GM23338 (cell line): ENCODE measurements around the gene TPPP3. TPM values are rescaled to one million over a fixed set of nuclear protein-coding genes. Genes with fewer than 3 reads are reported as not detected.
A peak's percentile ranks its signal among the peaks of the same experiment; 100 is the strongest.

Source experiments
- ATAC-seq: fragments of 200-7000 bp; cut with Tn5 transposase; 3 replicates; pipeline ENCODE4 v1.9.1; 2020
- DNase-seq: peaks from one replicate; pipeline ENCODE4 v3.0.0-alpha.2; 2015; ENCODE audit warnings: low spot score
- H2AFZ ChIP-seq: fragments of 200-600 bp; sonication (generic); 2 replicates; pipeline ENCODE4 v1.8.0; 2016; ENCODE audit warnings: antibody characterized with exemption, mild to moderate bottlenecking, moderate library complexity
- H3F3A ChIP-seq: fragments of 200-600 bp; sonication (generic); replicated peaks from 2 replicates; pipeline ENCODE4 v1.8.0; 2017; ENCODE audit warnings: antibody characterized with exemption, mixed run types, low read depth
- H3K27ac ChIP-seq: fragments of 200-600 bp; sonication (generic); 2 replicates; pipeline ENCODE4 v1.6.1; 2016; ENCODE audit warnings: low read depth
- H3K27me3 ChIP-seq: fragments of 200-600 bp; sonication (generic); 2 replicates; pipeline ENCODE4 v1.8.0; 2016; ENCODE audit warnings: mild to moderate bottlenecking, mixed run types, moderate library complexity; ENCODE audit not compliant: insufficient read depth
- H3K36me3 ChIP-seq: fragments of 200-600 bp; sonication (generic); 2 replicates; pipeline ENCODE4 v1.8.0; 2016; ENCODE audit warnings: mild to moderate bottlenecking; ENCODE audit not compliant: insufficient read depth
- H3K4me1 ChIP-seq: fragments of 200-600 bp; sonication (generic); 2 replicates; pipeline ENCODE4 v1.8.0; 2016; ENCODE audit warnings: mild to moderate bottlenecking, moderate library complexity; ENCODE audit not compliant: insufficient read depth
- H3K4me2 ChIP-seq: fragments of 200-600 bp; sonication (generic); 2 replicates; pipeline ENCODE4 v1.7.1; 2017; ENCODE audit warnings: mixed run types
- H3K4me3 ChIP-seq: fragments of 200-600 bp; sonication (generic); 2 replicates; pipeline ENCODE4 v1.6.1; 2016; ENCODE audit warnings: mixed run types
- H3K79me2 ChIP-seq: fragments of 200-600 bp; sonication (generic); replicated peaks from 2 replicates; pipeline ENCODE4 v1.8.0; 2017; ENCODE audit warnings: mild to moderate bottlenecking; ENCODE audit not compliant: insufficient read depth
- H3K9me2 ChIP-seq: fragments of 200-600 bp; sonication (generic); 2 replicates; pipeline ENCODE4 v1.8.0; 2017; ENCODE audit not compliant: insufficient read depth
- H4K20me1 ChIP-seq: fragments of 200-600 bp; sonication (generic); replicated peaks from 2 replicates; pipeline ENCODE4 v1.8.0; 2017; ENCODE audit warnings: mild to moderate bottlenecking; ENCODE audit not compliant: insufficient read depth
- H3K27ac Mint-ChIP-seq: 2 replicates; pipeline ENCODE4 v1.8.0; 2020; ENCODE audit warnings: inconsistent platforms, mild to moderate bottlenecking, moderate library complexity, mixed read lengths
- H3K27me3 Mint-ChIP-seq: 3 replicates; pipeline ENCODE4 v1.8.0; 2022; ENCODE audit warnings: low read depth, mild to moderate bottlenecking, moderate library complexity, mixed read lengths, inconsistent platforms; ENCODE audit not compliant: insufficient read depth, poor library complexity
- H3K36me3 Mint-ChIP-seq: 3 replicates; pipeline ENCODE4 v1.8.0; 2021; ENCODE audit warnings: low read depth, mild to moderate bottlenecking, inconsistent platforms, moderate library complexity, mixed read lengths
- H3K4me1 Mint-ChIP-seq: 3 replicates; pipeline ENCODE4 v1.8.0; 2020; ENCODE audit warnings: mild to moderate bottlenecking, inconsistent platforms, mixed read lengths
- H3K4me3 Mint-ChIP-seq: 3 replicates; pipeline ENCODE4 v1.8.0; 2021; ENCODE audit warnings: moderate library complexity, mild to moderate bottlenecking, inconsistent platforms, mixed read lengths
- H3K9me3 Mint-ChIP-seq: 3 replicates; pipeline ENCODE4 v1.8.0; 2020; ENCODE audit warnings: moderate library complexity, mild to moderate bottlenecking, inconsistent platforms, mixed read lengths
- CREB1 ChIP-seq: fragments of 250-450 bp; sonication (Bioruptor Pico); IDR thresholded peaks from 2 replicates; pipeline ENCODE4 v1.5.0; 2020; ENCODE audit warnings: low read depth, mild to moderate bottlenecking, moderate library complexity
- EZH2phosphoT487 ChIP-seq: fragments of 200-600 bp; sonication (generic); IDR thresholded peaks from one replicate; pipeline ENCODE4 v1.8.1; 2018; ENCODE audit warnings: antibody characterized with exemption; ENCODE audit not compliant: unreplicated experiment
- JUNB ChIP-seq: IDR thresholded peaks from one replicate; pipeline ENCODE4 v1.6.1; 2016; ENCODE audit warnings: antibody characterized with exemption; ENCODE audit not compliant: unreplicated experiment
- STAT1 ChIP-seq: IDR thresholded peaks from one replicate; pipeline ENCODE4 v1.6.1; 2016; ENCODE audit warnings: antibody characterized with exemption; ENCODE audit not compliant: unreplicated experiment
- ZNF114 ChIP-seq: fragments of 250-450 bp; sonication (Bioruptor Pico); IDR thresholded peaks from 2 replicates; pipeline ENCODE4 v1.5.0; 2020; ENCODE audit warnings: mild to moderate bottlenecking, moderate library complexity
- ZNF331 ChIP-seq: fragments of 250-450 bp; sonication (Bioruptor Pico); IDR thresholded peaks from 2 replicates; pipeline ENCODE4 v1.5.0; 2020; ENCODE audit warnings: low read depth, mild to moderate bottlenecking, moderate library complexity
- polyA plus RNA-seq: library from polyadenylated mRNA; unstranded; fragments of >200 nt; fragmentation: Nextera tagmentation; extraction: Ambion mirVana; gene quantifications from 2 replicates; pipeline ENCODE4 v1.2.1, GENCODE V29; 2016
- total RNA-seq: library from RNA; depleted of rRNA; stranded (reverse); fragments of >200 nt; shearing (Covaris generic); gene quantifications from 2 replicates; pipeline ENCODE4 v1.2.3, GENCODE V29; 2014
- TF ChIP-seq, protein P1 (sequence below): IDR thresholded peaks from one replicate; pipeline ENCODE4 v1.6.1; 2018; ENCODE audit warnings: antibody characterized with exemption; ENCODE audit not compliant: unreplicated experiment
- TF ChIP-seq, protein P2 (sequence below), 2 experiments: fragments of 200-600 bp in 1 of 2; sonication (generic) in 1 of 2; conservative IDR thresholded peaks; 2 replicates each; pipeline versions ENCODE4 v1.5.1 to v1.6.1; 2016 to 2017; ENCODE audit warnings: antibody characterized with exemption in 2 of 2, low read depth in 2 of 2, mild to moderate bottlenecking in 2 of 2, moderate library complexity in 1 of 2
- TF ChIP-seq, protein P3 (sequence below): fragments of 250-450 bp; sonication (Bioruptor Pico); IDR thresholded peaks from 2 replicates; pipeline ENCODE4 v1.5.0; 2020; ENCODE audit warnings: mild to moderate bottlenecking, moderate library complexity

The TPPP3 gene
- total and polyA plus RNA-seq, 2 experiments from 2014 or later = 0.26 to 0.28 TPM

DNA sequence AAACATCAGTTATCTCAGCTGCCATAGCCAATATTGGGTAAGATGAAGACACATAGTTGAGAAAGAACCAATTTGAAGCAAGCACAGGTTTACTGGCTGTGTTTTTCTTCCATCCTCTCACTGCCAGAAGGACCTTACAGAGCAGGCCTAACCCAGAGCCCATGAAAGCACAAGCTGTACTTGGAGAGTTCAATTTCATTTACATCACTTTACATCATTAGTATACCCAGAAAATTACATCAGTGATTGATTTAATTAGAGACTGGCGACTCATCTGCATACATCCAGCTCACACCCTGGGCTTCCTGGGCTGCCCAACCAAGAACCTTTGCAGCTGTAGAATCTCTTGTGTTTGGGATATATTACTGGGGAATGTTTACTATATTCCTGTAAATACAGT is 43.0 kb downstream of the TPPP3 start (continued):
- TF ChIP-seq, protein P1, sequence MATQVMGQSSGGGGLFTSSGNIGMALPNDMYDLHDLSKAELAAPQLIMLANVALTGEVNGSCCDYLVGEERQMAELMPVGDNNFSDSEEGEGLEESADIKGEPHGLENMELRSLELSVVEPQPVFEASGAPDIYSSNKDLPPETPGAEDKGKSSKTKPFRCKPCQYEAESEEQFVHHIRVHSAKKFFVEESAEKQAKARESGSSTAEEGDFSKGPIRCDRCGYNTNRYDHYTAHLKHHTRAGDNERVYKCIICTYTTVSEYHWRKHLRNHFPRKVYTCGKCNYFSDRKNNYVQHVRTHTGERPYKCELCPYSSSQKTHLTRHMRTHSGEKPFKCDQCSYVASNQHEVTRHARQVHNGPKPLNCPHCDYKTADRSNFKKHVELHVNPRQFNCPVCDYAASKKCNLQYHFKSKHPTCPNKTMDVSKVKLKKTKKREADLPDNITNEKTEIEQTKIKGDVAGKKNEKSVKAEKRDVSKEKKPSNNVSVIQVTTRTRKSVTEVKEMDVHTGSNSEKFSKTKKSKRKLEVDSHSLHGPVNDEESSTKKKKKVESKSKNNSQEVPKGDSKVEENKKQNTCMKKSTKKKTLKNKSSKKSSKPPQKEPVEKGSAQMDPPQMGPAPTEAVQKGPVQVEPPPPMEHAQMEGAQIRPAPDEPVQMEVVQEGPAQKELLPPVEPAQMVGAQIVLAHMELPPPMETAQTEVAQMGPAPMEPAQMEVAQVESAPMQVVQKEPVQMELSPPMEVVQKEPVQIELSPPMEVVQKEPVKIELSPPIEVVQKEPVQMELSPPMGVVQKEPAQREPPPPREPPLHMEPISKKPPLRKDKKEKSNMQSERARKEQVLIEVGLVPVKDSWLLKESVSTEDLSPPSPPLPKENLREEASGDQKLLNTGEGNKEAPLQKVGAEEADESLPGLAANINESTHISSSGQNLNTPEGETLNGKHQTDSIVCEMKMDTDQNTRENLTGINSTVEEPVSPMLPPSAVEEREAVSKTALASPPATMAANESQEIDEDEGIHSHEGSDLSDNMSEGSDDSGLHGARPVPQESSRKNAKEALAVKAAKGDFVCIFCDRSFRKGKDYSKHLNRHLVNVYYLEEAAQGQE = no peak
- TF ChIP-seq ZNF114 (CRISPR knock-in tag) = no peak
- no peak for TF ChIP-seq JUNB
- no peak for TF ChIP-seq STAT1

DNA sequence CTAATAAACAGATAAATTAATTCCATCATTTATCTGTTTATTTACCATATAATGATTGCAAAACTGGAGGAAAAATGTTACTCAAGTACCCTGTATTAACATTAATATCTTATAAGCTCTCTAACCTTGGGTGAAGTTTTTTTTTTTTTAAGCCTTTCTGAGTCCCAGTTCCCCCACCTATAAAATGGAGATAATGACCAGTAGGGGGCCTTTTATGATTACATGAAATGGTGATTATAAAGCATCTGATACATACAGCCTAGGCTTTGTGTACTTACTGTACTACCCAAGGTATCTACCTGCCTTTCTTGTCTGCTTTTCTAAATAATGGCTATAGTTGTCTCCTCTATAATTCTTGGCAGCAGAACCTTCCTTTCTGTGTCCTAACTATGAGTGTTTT is 44.1 kb downstream of the TPPP3 start:
- Mint-ChIP-seq H3K4me1 (no peaks in the 10 kb centered on the region), H3K27me3 (no peaks in the 10 kb centered on the region), H3K27ac (no peak overlapping the region), H3K36me3 (no peaks in the 10 kb centered on the region), H3K9me3 (no peaks in the 10 kb centered on the region), H3K4me3 (no peak overlapping the region)
- Histone ChIP-seq H2AFZ (no peak overlapping the region), H3K9me2 (no peaks in the 10 kb centered on the region), H3K27me3 (peaks cover 4% of the 10 kb centered on the region; the same call in 1 of the 2 replicates), H3F3A (no peaks in the 10 kb centered on the region), H3K4me3 (no peak overlapping the region), H3K27ac (no peak overlapping the region), H3K79me2 (no peaks in the 10 kb centered on the region), H3K4me1 (no peaks in the 10 kb centered on the region), H3K36me3 (no peaks in the 10 kb centered on the region), H4K20me1 (no peaks in the 10 kb centered on the region), H3K4me2 (no peak overlapping the region)
- TF ChIP-seq ZNF114 (CRISPR knock-in tag) = no peak
- TF ChIP-seq, protein P2, sequence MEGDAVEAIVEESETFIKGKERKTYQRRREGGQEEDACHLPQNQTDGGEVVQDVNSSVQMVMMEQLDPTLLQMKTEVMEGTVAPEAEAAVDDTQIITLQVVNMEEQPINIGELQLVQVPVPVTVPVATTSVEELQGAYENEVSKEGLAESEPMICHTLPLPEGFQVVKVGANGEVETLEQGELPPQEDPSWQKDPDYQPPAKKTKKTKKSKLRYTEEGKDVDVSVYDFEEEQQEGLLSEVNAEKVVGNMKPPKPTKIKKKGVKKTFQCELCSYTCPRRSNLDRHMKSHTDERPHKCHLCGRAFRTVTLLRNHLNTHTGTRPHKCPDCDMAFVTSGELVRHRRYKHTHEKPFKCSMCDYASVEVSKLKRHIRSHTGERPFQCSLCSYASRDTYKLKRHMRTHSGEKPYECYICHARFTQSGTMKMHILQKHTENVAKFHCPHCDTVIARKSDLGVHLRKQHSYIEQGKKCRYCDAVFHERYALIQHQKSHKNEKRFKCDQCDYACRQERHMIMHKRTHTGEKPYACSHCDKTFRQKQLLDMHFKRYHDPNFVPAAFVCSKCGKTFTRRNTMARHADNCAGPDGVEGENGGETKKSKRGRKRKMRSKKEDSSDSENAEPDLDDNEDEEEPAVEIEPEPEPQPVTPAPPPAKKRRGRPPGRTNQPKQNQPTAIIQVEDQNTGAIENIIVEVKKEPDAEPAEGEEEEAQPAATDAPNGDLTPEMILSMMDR (conservative IDR thresholded peaks at IDR 0.05; ENCODE audit: low read depth in 2 of 2) = peak; percentile 26 to 47; a peak in 3 of 4 replicates
- ATAC-seq (no peak), DNase-seq (peak; percentile 48)

DNA sequence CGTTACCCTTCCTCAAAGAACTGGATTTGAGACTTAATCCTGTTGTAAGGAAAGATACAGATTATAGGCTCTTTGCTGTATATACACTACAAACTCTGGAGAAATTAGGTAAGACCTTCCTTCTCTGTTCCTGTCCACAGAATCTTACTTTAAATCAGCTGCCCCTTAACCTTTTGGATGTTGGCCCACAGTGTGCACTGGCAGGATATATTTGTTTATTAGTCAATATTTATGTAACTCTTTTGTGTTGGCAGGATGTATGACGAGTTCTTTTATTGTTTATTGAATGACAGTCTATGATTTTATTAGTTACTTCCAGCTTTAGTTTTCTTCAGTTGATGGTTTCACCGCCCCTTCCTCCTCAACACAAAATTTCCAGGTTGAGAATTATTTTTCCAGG is 47.0 kb downstream of the TPPP3 start:
- Histone ChIP-seq H3K9me2 (no peaks in the 10 kb centered on the region), H3K4me3 (no peak overlapping the region), H3F3A (no peaks in the 10 kb centered on the region), H3K27ac (no peak overlapping the region), H3K4me1 (no peaks in the 10 kb centered on the region), H2AFZ (no peak overlapping the region), H3K27me3 (no peaks in the 10 kb centered on the region; the same call in 1 of the 2 replicates), H4K20me1 (no peaks in the 10 kb centered on the region), H3K4me2 (no peak overlapping the region), H3K79me2 (no peaks in the 10 kb centered on the region), H3K36me3 (no peaks in the 10 kb centered on the region)
- Mint-ChIP-seq H3K9me3 (no peaks in the 10 kb centered on the region), H3K27me3 (peaks cover 2% of the 10 kb centered on the region), H3K36me3 (no peaks in the 10 kb centered on the region), H3K4me3 (no peak overlapping the region), H3K27ac (no peak overlapping the region), H3K4me1 (no peaks in the 10 kb centered on the region)
- DNase-seq (no peak), ATAC-seq (no peak)
- TF ChIP-seq EZH2phosphoT487 (no peak), ZNF331 (CRISPR knock-in tag) (no peak), CREB1 (CRISPR knock-in tag) (no peak), STAT1 (no peak)
- TF ChIP-seq, protein P3, sequence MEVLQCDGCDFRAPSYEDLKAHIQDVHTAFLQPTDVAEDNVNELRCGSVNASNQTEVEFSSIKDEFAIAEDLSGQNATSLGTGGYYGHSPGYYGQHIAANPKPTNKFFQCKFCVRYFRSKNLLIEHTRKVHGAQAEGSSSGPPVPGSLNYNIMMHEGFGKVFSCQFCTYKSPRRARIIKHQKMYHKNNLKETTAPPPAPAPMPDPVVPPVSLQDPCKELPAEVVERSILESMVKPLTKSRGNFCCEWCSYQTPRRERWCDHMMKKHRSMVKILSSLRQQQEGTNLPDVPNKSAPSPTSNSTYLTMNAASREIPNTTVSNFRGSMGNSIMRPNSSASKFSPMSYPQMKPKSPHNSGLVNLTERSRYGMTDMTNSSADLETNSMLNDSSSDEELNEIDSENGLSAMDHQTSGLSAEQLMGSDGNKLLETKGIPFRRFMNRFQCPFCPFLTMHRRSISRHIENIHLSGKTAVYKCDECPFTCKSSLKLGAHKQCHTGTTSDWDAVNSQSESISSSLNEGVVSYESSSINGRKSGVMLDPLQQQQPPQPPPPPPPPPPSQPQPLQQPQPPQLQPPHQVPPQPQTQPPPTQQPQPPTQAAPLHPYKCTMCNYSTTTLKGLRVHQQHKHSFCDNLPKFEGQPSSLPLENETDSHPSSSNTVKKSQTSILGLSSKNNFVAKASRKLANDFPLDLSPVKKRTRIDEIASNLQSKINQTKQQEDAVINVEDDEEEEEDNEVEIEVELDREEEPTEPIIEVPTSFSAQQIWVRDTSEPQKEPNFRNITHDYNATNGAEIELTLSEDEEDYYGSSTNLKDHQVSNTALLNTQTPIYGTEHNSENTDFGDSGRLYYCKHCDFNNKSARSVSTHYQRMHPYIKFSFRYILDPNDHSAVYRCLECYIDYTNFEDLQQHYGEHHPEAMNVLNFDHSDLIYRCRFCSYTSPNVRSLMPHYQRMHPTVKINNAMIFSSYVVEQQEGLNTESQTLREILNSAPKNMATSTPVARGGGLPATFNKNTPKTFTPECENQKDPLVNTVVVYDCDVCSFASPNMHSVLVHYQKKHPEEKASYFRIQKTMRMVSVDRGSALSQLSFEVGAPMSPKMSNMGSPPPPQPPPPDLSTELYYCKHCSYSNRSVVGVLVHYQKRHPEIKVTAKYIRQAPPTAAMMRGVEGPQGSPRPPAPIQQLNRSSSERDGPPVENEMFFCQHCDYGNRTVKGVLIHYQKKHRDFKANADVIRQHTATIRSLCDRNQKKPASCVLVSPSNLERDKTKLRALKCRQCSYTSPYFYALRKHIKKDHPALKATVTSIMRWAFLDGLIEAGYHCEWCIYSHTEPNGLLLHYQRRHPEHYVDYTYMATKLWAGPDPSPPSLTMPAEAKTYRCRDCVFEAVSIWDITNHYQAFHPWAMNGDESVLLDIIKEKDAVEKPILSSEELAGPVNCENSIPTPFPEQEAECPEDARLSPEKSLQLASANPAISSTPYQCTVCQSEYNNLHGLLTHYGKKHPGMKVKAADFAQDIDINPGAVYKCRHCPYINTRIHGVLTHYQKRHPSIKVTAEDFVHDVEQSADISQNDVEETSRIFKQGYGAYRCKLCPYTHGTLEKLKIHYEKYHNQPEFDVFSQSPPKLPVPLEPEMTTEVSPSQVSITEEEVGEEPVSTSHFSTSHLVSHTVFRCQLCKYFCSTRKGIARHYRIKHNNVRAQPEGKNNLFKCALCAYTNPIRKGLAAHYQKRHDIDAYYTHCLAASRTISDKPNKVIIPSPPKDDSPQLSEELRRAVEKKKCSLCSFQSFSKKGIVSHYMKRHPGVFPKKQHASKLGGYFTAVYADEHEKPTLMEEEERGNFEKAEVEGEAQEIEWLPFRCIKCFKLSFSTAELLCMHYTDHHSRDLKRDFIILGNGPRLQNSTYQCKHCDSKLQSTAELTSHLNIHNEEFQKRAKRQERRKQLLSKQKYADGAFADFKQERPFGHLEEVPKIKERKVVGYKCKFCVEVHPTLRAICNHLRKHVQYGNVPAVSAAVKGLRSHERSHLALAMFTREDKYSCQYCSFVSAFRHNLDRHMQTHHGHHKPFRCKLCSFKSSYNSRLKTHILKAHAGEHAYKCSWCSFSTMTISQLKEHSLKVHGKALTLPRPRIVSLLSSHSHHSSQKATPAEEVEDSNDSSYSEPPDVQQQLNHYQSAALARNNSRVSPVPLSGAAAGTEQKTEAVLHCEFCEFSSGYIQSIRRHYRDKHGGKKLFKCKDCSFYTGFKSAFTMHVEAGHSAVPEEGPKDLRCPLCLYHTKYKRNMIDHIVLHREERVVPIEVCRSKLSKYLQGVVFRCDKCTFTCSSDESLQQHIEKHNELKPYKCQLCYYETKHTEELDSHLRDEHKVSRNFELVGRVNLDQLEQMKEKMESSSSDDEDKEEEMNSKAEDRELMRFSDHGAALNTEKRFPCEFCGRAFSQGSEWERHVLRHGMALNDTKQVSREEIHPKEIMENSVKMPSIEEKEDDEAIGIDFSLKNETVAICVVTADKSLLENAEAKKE (CRISPR knock-in tag) = no peak
